DOHH2 (cell line): Measurements from ENCODE around the gene PAX4.

Source experiments
- H3F3A ChIP-seq: fragments of 200-600 bp; sonication (generic), shearing (Covaris generic); 2 replicates; pipeline ENCODE4 v1.6.0; 2016; ENCODE audit warnings: antibody characterized with exemption, mild to moderate bottlenecking; ENCODE audit not compliant: control insufficient read depth, insufficient read depth
- H3K27ac ChIP-seq: fragments of 200-600 bp; sonication (generic); 2 replicates; pipeline ENCODE4 v1.5.1; 2014; ENCODE audit warnings: low read depth, mild to moderate bottlenecking, low read length, moderate library complexity
- H3K27me3 ChIP-seq: fragments of 200-600 bp; sonication (generic); 2 replicates; pipeline ENCODE4 v1.6.1; 2014; ENCODE audit warnings: mild to moderate bottlenecking, low read length, mixed read lengths; ENCODE audit not compliant: control insufficient read depth
- H3K36me3 ChIP-seq: fragments of 200-600 bp; sonication (generic); 2 replicates; pipeline ENCODE4 v1.6.1; 2014; ENCODE audit warnings: mild to moderate bottlenecking, low read length, moderate library complexity, mixed read lengths; ENCODE audit not compliant: control insufficient read depth
- H3K4me1 ChIP-seq: fragments of 200-600 bp; sonication (generic); 2 replicates; pipeline ENCODE4 v1.6.1; 2014; ENCODE audit warnings: mild to moderate bottlenecking, low read length, mixed read lengths; ENCODE audit not compliant: control insufficient read depth
- H3K4me2 ChIP-seq: fragments of 200-600 bp; sonication (generic); 2 replicates; pipeline ENCODE4 v1.6.0; 2014; ENCODE audit warnings: mild to moderate bottlenecking, low read length, moderate library complexity
- H3K4me3 ChIP-seq: fragments of 200-600 bp; sonication (generic); 2 replicates; pipeline ENCODE4 v1.5.1; 2014; ENCODE audit warnings: mild to moderate bottlenecking, low read length, mixed read lengths
- H3K79me2 ChIP-seq: fragments of 200-600 bp; sonication (generic); 2 replicates; pipeline ENCODE4 v1.6.1; 2014; ENCODE audit warnings: mild to moderate bottlenecking, low read length, mixed read lengths; ENCODE audit not compliant: control insufficient read depth
- H3K9me2 ChIP-seq: fragments of 200-600 bp; sonication (generic); replicated peaks from 2 replicates; pipeline ENCODE4 v1.6.1; 2014; ENCODE audit warnings: mild to moderate bottlenecking, low read length, mixed read lengths; ENCODE audit not compliant: control insufficient read depth
- H3K9me3 ChIP-seq: fragments of 200-600 bp; sonication (generic); 2 replicates; pipeline ENCODE4 v1.6.1; 2014; ENCODE audit warnings: antibody characterized with exemption, low read length, mixed read lengths; ENCODE audit not compliant: control insufficient read depth, insufficient read depth
- H4K20me1 ChIP-seq: fragments of 200-600 bp; sonication (generic); 2 replicates; pipeline ENCODE4 v1.6.0; 2014; ENCODE audit warnings: low read depth, mild to moderate bottlenecking, antibody characterized with exemption, low read length, moderate library complexity; ENCODE audit not compliant: control insufficient read depth, insufficient read depth
- CTCF ChIP-seq: fragments of 200-600 bp; sonication (generic); IDR thresholded peaks from one replicate; pipeline ENCODE4 v1.5.1; 2014; ENCODE audit warnings: antibody characterized with exemption, mild to moderate bottlenecking, low read depth, low read length; ENCODE audit not compliant: poor library complexity, severe bottlenecking
- EZH2phosphoT487 ChIP-seq: fragments of 200-600 bp; sonication (generic); IDR thresholded peaks from 2 replicates; pipeline ENCODE4 v1.6.1; 2017; ENCODE audit warnings: borderline replicate concordance, mild to moderate bottlenecking, antibody characterized with exemption, low read length, moderate library complexity, mixed read lengths

Gene PAX4

DNA sequence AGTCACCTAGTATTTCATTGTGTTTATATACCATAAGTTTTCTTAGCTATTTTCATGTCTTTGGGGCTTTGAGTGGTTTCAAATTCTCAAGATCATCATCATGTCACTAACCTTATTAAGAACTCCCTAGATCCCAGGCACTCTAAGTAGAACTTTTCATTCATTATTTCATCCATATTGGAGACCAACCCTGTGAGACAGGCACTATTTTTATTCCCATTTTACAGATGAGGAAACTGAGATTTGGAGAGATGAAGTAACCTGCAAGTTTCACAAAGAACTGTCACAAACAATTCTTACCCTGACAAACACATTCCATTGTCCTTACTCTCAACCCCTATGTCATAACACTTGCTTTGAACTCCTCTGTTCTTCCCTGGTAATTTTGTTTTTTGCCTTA lies 20.3 kb upstream of the PAX4 start:
- Histone ChIP-seq H3K9me2 (no peaks in the 10 kb centered on the region), H3K36me3 (no peaks in the 10 kb centered on the region), H3K4me3 (no peak overlapping the region), H3K79me2 (no peaks in the 10 kb centered on the region), H3K4me1 (no peaks in the 10 kb centered on the region), H3K27ac (no peak overlapping the region), H3K9me3 (no peaks in the 10 kb centered on the region; the same call in 1 of the 2 replicates), H3K4me2 (no peak overlapping the region), H4K20me1 (no peaks in the 10 kb centered on the region), H3K27me3 (peaks cover 38% of the 10 kb centered on the region), H3F3A (no peaks in the 10 kb centered on the region)
- no peak for TF ChIP-seq EZH2phosphoT487
- TF ChIP-seq CTCF, result no peak

- no peak overlapping the region for H3K27ac ChIP-seq
- no peak overlapping the region for H3K4me2 ChIP-seq
- H3K4me3 ChIP-seq, result no peak overlapping the region
- no peaks in the 10 kb centered on the region for H3K36me3 ChIP-seq
- no peaks in the 10 kb centered on the region; the same call in 1 of the 2 replicates for H3K9me3 ChIP-seq
- no peaks in the 10 kb centered on the region for H3F3A ChIP-seq
- peaks cover 38% of the 10 kb centered on the region for H3K27me3 ChIP-seq
- TF ChIP-seq CTCF, result no peak
- H3K4me1 ChIP-seq, result no peaks in the 10 kb centered on the region
- no peaks in the 10 kb centered on the region for H3K9me2 ChIP-seq
- H3K79me2 ChIP-seq, result no peaks in the 10 kb centered on the region
- no peaks in the 10 kb centered on the region for H4K20me1 ChIP-seq
Measured at GRCh38 chr7:127635659-127636285, 17.8 kb upstream of the PAX4 start.

- Histone ChIP-seq H3K4me3 (no peak overlapping the region), H4K20me1 (no peaks in the 10 kb centered on the region), H3K9me3 (no peaks in the 10 kb centered on the region; the same call in 1 of the 2 replicates), H3K4me2 (no peak overlapping the region), H3K79me2 (no peaks in the 10 kb centered on the region), H3K36me3 (no peaks in the 10 kb centered on the region), H3K27ac (no peak overlapping the region), H3K4me1 (peaks cover 3% of the 10 kb centered on the region; the same call in 1 of the 2 replicates), H3F3A (no peaks in the 10 kb centered on the region), H3K27me3 (peaks cover 15% of the 10 kb centered on the region), H3K9me2 (no peaks in the 10 kb centered on the region)
- TF ChIP-seq CTCF (no peak), EZH2phosphoT487 (no peak)
Measured at GRCh38 chr7:127632276-127632910, 14.5 kb upstream of the PAX4 start.
